HCT116 (cell line): ENCODE results near the gene RAB27B. TPM values are rescaled to one million over a fixed set of nuclear protein-coding genes. Genes with fewer than 3 reads are reported as not detected.
A peak's percentile ranks its signal among the peaks of the same experiment; 100 is the strongest.

ENCODE experiments used
- ATAC-seq: fragments of 200-7000 bp; cut with Tn5 transposase; 2 replicates; pipeline ENCODE4 v1.9.1; 2020; ENCODE audit warnings: mild to moderate bottlenecking, moderate library complexity
- BruUV-seq: library from RNA; stranded (reverse); fragments of 400-500 nt; replicated peaks from 2 replicates; lab custom pipeline; 2021; lab: Mats Ljungman, UMichigan
- CTCF ChIA-PET: fragments of 300-600 bp; sonication (Branson Sonifier 250); formaldehyde crosslinking; loops from one replicate; lab custom pipeline; 2021; ENCODE audit warnings: antibody characterized with exemption; lab: Charles Lee
- POLR2A ChIA-PET: fragments of 300-600, 350-600 bp; sonication (Branson Sonifier 250); formaldehyde crosslinking; loops from one replicate; lab custom pipeline; 2021; ENCODE audit warnings: antibody characterized with exemption; lab: Charles Lee
- RAD21 ChIA-PET, 2 experiments: fragments of 300-600 bp; sonication (Branson Sonifier 250); formaldehyde crosslinking; loops; one replicate each; lab custom pipeline; 2023; ENCODE audit warnings: low total read pairs in 2 of 2; ENCODE audit not compliant: uncharacterized antibody in 2 of 2, unreplicated experiment in 2 of 2, low non-redundant PET in 1 of 2; lab: Charles Lee
- DNase-seq: peaks from one replicate; pipeline ENCODE4 v3.0.0-alpha.2; 2010; ENCODE audit warnings: low read depth, low spot score
- H2AFZ ChIP-seq: fragments of 200-600 bp; shearing (Covaris generic), sonication (generic); 2 replicates; pipeline ENCODE4 v1.6.1; 2017; ENCODE audit warnings: low read depth, mixed run types, mixed read lengths, antibody characterized with exemption, low read length; ENCODE audit not compliant: poor library complexity, severe bottlenecking
- H3K27ac ChIP-seq: 2 replicates; pipeline ENCODE4 v1.5.1; 2012; ENCODE audit warnings: low read depth, low read length
- H3K27me3 ChIP-seq: fragments of 200-600 bp; sonication (generic); 2 replicates; pipeline ENCODE4 v1.6.1; 2016; ENCODE audit warnings: mixed run types, low read length, mixed read lengths; ENCODE audit not compliant: insufficient read depth
- H3K36me3 ChIP-seq, 2 experiments: fragments of 200-500 bp in 1 of 2; fragments of 200-600 bp in 1 of 2; sonication (Bioruptor generic) in 1 of 2; sonication (generic) in 1 of 2; 2 replicates each; pipeline versions ENCODE4 v1.5.1 to v1.6.1; 2014 to 2016; ENCODE audit warnings: low read length in 2 of 2, inconsistent platforms in 1 of 2, mixed read lengths in 1 of 2, mixed run types in 1 of 2; ENCODE audit not compliant: insufficient read depth in 2 of 2, control insufficient read depth in 1 of 2
- H3K4me1 ChIP-seq, 2 experiments: fragments of 200-600 bp in 1 of 2; sonication (generic) in 1 of 2; 2 replicates each; pipeline versions ENCODE4 v1.5.1 to v1.6.1; 2012 to 2017; ENCODE audit warnings: low read length in 2 of 2, inconsistent platforms in 1 of 2, mild to moderate bottlenecking in 1 of 2, mixed read lengths in 1 of 2, mixed run types in 1 of 2, moderate library complexity in 1 of 2; ENCODE audit not compliant: insufficient read depth in 2 of 2, control insufficient read depth in 1 of 2
- H3K4me2 ChIP-seq: fragments of 200-600 bp; sonication (generic); 2 replicates; pipeline ENCODE4 v1.6.1; 2017; ENCODE audit warnings: mixed run types, low read length, mixed read lengths
- H3K4me3 ChIP-seq, 2 experiments: fragments of 200-600 bp in 1 of 2; sonication (generic) in 1 of 2; replicated peaks in 1 of 2; 2 replicates each; pipeline ENCODE4 v1.5.1; 2011 to 2016; ENCODE audit warnings: low read length in 2 of 2, control low read depth in 1 of 2, low read depth in 1 of 2, mild to moderate bottlenecking in 1 of 2, mixed read lengths in 1 of 2, mixed run types in 1 of 2
- H3K79me2 ChIP-seq: fragments of 200-600 bp; sonication (generic); 2 replicates; pipeline ENCODE4 v1.6.1; 2017; ENCODE audit warnings: mild to moderate bottlenecking, mixed run types, low read length, moderate library complexity, mixed read lengths; ENCODE audit not compliant: insufficient read depth
- H3K9ac ChIP-seq: fragments of 200-600 bp; sonication (generic); 2 replicates; pipeline ENCODE4 v1.6.1; 2016; ENCODE audit warnings: low read length, mixed read lengths
- H3K9me2 ChIP-seq: fragments of 200-600 bp; sonication (generic), shearing (Covaris generic); 2 replicates; pipeline ENCODE4 v1.6.1; 2017; ENCODE audit warnings: mixed run types, mild to moderate bottlenecking, moderate library complexity; ENCODE audit not compliant: insufficient read depth
- H3K9me3 ChIP-seq, 2 experiments: fragments of 200-500 bp in 1 of 2; fragments of 200-600 bp in 1 of 2; sonication (Bioruptor generic) in 1 of 2; sonication (generic) in 1 of 2; 2 replicates each; pipeline ENCODE4 v1.6.1; 2014 to 2017; ENCODE audit warnings: low read length in 2 of 2, mixed read lengths in 2 of 2, inconsistent platforms in 1 of 2, low read depth in 1 of 2, mild to moderate bottlenecking in 1 of 2, mixed run types in 1 of 2, moderate library complexity in 1 of 2; ENCODE audit not compliant: control insufficient read depth in 1 of 2, insufficient read depth in 1 of 2
- H4K20me1 ChIP-seq: fragments of 200-600 bp; sonication (generic), shearing (Covaris generic); 2 replicates; pipeline ENCODE4 v1.6.1; 2017; ENCODE audit warnings: mixed run types, mild to moderate bottlenecking, moderate library complexity; ENCODE audit not compliant: insufficient read depth
- CBX3 ChIP-seq: IDR thresholded peaks from 2 replicates; pipeline ENCODE4 v1.6.1; 2012; ENCODE audit warnings: low read depth
- CEBPB ChIP-seq: IDR thresholded peaks from 2 replicates; pipeline ENCODE4 v1.6.1; 2012; ENCODE audit warnings: low read depth
- EGR1 ChIP-seq: IDR thresholded peaks from 2 replicates; pipeline ENCODE4 v1.6.1; 2012; ENCODE audit warnings: low read depth
- FOSL1 ChIP-seq: IDR thresholded peaks from 2 replicates; pipeline ENCODE4 v1.6.1; 2012; ENCODE audit warnings: low read depth
- SIN3A ChIP-seq: IDR thresholded peaks from 2 replicates; pipeline ENCODE4 v1.6.1; 2012; ENCODE audit warnings: low read depth
- YY1 ChIP-seq: IDR thresholded peaks from 2 replicates; pipeline ENCODE4 v1.6.1; 2011; ENCODE audit warnings: low read length, low read depth, moderate library complexity, mild to moderate bottlenecking; ENCODE audit not compliant: insufficient replicate concordance; ENCODE audit errors: extremely low read depth
- intact Hi-C: fragments of 100-400 bp; cut with micrococcal nuclease; formaldehyde crosslinking; loops from 2 replicates; pipeline ENCODE4 v1.10.0; 2022
- total RNA-seq: library from RNA; stranded (reverse); gene quantifications from one replicate; pipeline ENCODE4 v1.2.1, GENCODE V29; 2021; ENCODE audit not compliant: unreplicated experiment
- TF ChIP-seq, protein P1 (sequence below), 3 experiments: fragments of 200-600 bp in 1 of 3; sonication (generic) in 1 of 3; IDR thresholded peaks in 2 of 3; conservative IDR thresholded peaks in 1 of 3; 2 replicates each; pipeline ENCODE4 v1.5.1; 2012 to 2017; ENCODE audit warnings: low read depth in 2 of 3, low read length in 2 of 3, antibody characterized with exemption in 1 of 3, borderline replicate concordance in 1 of 3, control low read depth in 1 of 3, mild to moderate bottlenecking in 1 of 3, mixed read lengths in 1 of 3, mixed run types in 1 of 3, moderate library complexity in 1 of 3; ENCODE audit not compliant: insufficient read depth in 1 of 3
- TF ChIP-seq, protein P2 (sequence below): IDR thresholded peaks from 2 replicates; pipeline ENCODE4 v1.6.1; 2012
- TF ChIP-seq, protein P3 (sequence below): IDR thresholded peaks from 2 replicates; pipeline ENCODE4 v1.6.1; 2011; ENCODE audit warnings: mild to moderate bottlenecking, low read length, moderate library complexity; ENCODE audit not compliant: insufficient replicate concordance; ENCODE audit errors: extremely low read depth

Gene RAB27B
- total RNA-seq, 1 experiment from 2014 or later = 2.2 TPM

DNA sequence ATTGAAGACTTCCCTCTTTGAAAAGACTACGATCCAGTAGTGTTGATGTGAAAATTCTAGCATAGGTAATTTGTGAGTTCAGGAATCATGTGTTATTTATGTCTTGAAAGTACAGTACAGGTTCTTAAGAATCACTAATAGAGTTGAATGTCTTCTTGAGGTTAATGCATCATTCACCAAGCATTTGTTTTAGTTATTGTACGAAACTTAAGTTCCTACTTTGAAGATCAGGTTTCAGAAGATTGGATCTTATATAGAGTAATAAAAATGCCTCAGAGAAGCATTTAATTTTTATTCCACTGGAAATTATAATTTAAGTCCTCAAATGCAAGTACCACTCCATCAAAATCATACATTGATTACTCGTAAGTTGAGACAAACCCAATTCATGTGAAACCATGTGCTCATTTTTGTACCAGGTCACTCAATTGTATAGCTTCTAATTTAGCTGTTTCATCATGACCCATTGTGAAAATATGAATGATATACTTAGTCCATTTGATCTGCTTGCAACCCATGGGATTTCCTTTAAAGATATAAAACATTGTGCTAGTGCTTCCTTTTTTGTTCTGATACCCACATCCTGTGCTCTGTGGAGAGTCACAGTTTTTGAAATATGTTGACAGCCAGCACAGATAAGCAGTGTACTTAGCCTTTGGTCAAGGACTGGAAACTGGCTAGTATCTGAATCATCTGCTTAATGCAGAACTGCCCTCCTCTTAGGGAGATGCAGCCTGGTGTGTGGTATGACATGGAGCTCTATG lies 22.5 kb upstream of the RAB27B start:
- Histone ChIP-seq H4K20me1 (no peaks in the 10 kb centered on the region), H3K4me2 (no peak overlapping the region), H3K36me3 (no peaks in the 10 kb centered on the region), H3K9ac (no peak overlapping the region), H3K27ac (no peak overlapping the region), H3K4me3 (no peak overlapping the region), H3K9me2 (no peaks in the 10 kb centered on the region), H3K9me3 (no peaks in the 10 kb centered on the region), H3K4me1 (peaks cover 0 to 5% of the 10 kb centered on the region in 2 experiments; a peak in 1 of 4 replicates)
- DNase-seq (no peak), ATAC-seq (0 out of 2 replicates have a peak, but pooled peaks have one; percentile 30)
- CTCF ChIA-PET = interaction anchor here (0.6 kb wide), 1 partner anchor 23 kb away, joined by 3 read pairs; no protein-coding TSS in a partner anchor
- no TSS peak for BruUV-seq
- POLR2A ChIA-PET = no interaction called here
- no peak for TF ChIP-seq YY1
- TF ChIP-seq SIN3A = no peak
- TF ChIP-seq, protein P1, sequence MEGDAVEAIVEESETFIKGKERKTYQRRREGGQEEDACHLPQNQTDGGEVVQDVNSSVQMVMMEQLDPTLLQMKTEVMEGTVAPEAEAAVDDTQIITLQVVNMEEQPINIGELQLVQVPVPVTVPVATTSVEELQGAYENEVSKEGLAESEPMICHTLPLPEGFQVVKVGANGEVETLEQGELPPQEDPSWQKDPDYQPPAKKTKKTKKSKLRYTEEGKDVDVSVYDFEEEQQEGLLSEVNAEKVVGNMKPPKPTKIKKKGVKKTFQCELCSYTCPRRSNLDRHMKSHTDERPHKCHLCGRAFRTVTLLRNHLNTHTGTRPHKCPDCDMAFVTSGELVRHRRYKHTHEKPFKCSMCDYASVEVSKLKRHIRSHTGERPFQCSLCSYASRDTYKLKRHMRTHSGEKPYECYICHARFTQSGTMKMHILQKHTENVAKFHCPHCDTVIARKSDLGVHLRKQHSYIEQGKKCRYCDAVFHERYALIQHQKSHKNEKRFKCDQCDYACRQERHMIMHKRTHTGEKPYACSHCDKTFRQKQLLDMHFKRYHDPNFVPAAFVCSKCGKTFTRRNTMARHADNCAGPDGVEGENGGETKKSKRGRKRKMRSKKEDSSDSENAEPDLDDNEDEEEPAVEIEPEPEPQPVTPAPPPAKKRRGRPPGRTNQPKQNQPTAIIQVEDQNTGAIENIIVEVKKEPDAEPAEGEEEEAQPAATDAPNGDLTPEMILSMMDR (IDR thresholded peaks at IDR 0.05 in 2 of 3, conservative IDR thresholded peaks at IDR 0.05 in 1 of 3; ENCODE audit: borderline replicate concordance in 1 of 3, insufficient read depth in 1 of 3, low read depth in 2 of 3, low read length in 2 of 3) = no peak
- TF ChIP-seq FOSL1 = no peak
- TF ChIP-seq, protein P2, sequence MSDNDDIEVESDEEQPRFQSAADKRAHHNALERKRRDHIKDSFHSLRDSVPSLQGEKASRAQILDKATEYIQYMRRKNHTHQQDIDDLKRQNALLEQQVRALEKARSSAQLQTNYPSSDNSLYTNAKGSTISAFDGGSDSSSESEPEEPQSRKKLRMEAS = no peak
- no peak for TF ChIP-seq EGR1
- TF ChIP-seq CBX3 = no peak
- TF ChIP-seq, protein P3, sequence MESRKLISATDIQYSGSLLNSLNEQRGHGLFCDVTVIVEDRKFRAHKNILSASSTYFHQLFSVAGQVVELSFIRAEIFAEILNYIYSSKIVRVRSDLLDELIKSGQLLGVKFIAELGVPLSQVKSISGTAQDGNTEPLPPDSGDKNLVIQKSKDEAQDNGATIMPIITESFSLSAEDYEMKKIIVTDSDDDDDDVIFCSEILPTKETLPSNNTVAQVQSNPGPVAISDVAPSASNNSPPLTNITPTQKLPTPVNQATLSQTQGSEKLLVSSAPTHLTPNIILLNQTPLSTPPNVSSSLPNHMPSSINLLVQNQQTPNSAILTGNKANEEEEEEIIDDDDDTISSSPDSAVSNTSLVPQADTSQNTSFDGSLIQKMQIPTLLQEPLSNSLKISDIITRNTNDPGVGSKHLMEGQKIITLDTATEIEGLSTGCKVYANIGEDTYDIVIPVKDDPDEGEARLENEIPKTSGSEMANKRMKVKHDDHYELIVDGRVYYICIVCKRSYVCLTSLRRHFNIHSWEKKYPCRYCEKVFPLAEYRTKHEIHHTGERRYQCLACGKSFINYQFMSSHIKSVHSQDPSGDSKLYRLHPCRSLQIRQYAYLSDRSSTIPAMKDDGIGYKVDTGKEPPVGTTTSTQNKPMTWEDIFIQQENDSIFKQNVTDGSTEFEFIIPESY = no peak
- no peak for TF ChIP-seq CEBPB
- TF ChIP-seq, all 23 proteins: peak for 0
- H3K27me3 ChIP-seq = no peaks in the 10 kb centered on the region
- H2AFZ ChIP-seq = no peak overlapping the region
- RAD21 ChIA-PET = no interaction called here
- no peaks in the 10 kb centered on the region for H3K79me2 ChIP-seq
- intact Hi-C loops = no loop called here
